Activated naive CD8-positive, alpha-beta T cell treated with anti-CD3 and anti-CD28 coated beads for 36 hours (primary cell): ENCODE results near the gene SSBP2. TPM values are rescaled to one million over a fixed set of nuclear protein-coding genes. Genes with fewer than 3 reads are reported as not detected.
"Not testable (repeated sequence)": the region's sequence is repeated elsewhere in the genome, so short reads cannot be mapped to it uniquely, and the experiment has no call there.

Source experiments
- DNase-seq: peaks from one replicate; pipeline ENCODE4 v3.0.0; 2021
- H3K27ac Mint-ChIP-seq: one replicate; pipeline ENCODE4 v1.8.0; 2022; ENCODE audit warnings: mild to moderate bottlenecking, moderate library complexity, mixed read lengths
- H3K27me3 Mint-ChIP-seq: one replicate; pipeline ENCODE4 v1.8.0; 2022; ENCODE audit warnings: mild to moderate bottlenecking, mixed read lengths
- H3K36me3 Mint-ChIP-seq: one replicate; pipeline ENCODE4 v1.8.0; 2021; ENCODE audit warnings: mild to moderate bottlenecking, mixed read lengths
- H3K4me1 Mint-ChIP-seq: one replicate; pipeline ENCODE4 v1.8.0; 2021; ENCODE audit warnings: mixed read lengths
- H3K4me3 Mint-ChIP-seq: one replicate; pipeline ENCODE4 v1.8.0; 2022; ENCODE audit warnings: mild to moderate bottlenecking, moderate library complexity, mixed read lengths
- H3K9me3 Mint-ChIP-seq: one replicate; pipeline ENCODE4 v1.8.0; 2022; ENCODE audit warnings: mixed read lengths
- total RNA-seq, 2 experiments: library from RNA; stranded (reverse); gene quantifications; one replicate each; pipeline ENCODE4 v1.2.3, GENCODE V29; 2021

The SSBP2 gene
- total RNA-seq, 2 experiments from 2014 or later, result 8.3 to 8.9 TPM

- no peaks in the 10 kb centered on the region for H3K9me3 Mint-ChIP-seq
Observed at GRCh38 chr5:81728301-81728700, 22.6 kb downstream of the SSBP2 start.

GRCh38 chr5:81726297-81726696 is 24.6 kb downstream of the SSBP2 start:
- Mint-ChIP-seq H3K36me3 (no peaks in the 10 kb centered on the region), H3K4me3 (no peak overlapping the region), H3K9me3 (no peaks in the 10 kb centered on the region), H3K27ac (no peak overlapping the region), H3K27me3 (no peaks in the 10 kb centered on the region), H3K4me1 (peaks cover 31% of the 10 kb centered on the region)
- no peak for DNase-seq

More at GRCh38 chr5:81728301-81728700, 22.6 kb downstream of the SSBP2 start:
- Mint-ChIP-seq H3K27me3 (no peaks in the 10 kb centered on the region), H3K36me3 (no peaks in the 10 kb centered on the region), H3K4me3 (no peak overlapping the region), H3K4me1 (peaks cover 23% of the 10 kb centered on the region), H3K27ac (no peak overlapping the region)
- DNase-seq, result no peak

- Mint-ChIP-seq H3K36me3 (no peaks in the 10 kb centered on the region), H3K27ac (no peak overlapping the region), H3K9me3 (no peaks in the 10 kb centered on the region), H3K4me3 (no peak overlapping the region), H3K4me1 (peaks cover 41% of the 10 kb centered on the region), H3K27me3 (no peaks in the 10 kb centered on the region)
- no peak for DNase-seq
Observed at GRCh38 chr5:81724571-81724970, 26.3 kb downstream of the SSBP2 start.

GRCh38 chr5:81724108-81724507 is 26.8 kb downstream of the SSBP2 start:
- no peaks in the 10 kb centered on the region for H3K9me3 Mint-ChIP-seq
- H3K4me1 Mint-ChIP-seq, result peaks cover 45% of the 10 kb centered on the region
- no peaks in the 10 kb centered on the region for H3K36me3 Mint-ChIP-seq
- no peaks in the 10 kb centered on the region for H3K27me3 Mint-ChIP-seq
- DNase-seq, result no peak
- no peak overlapping the region for H3K27ac Mint-ChIP-seq
- H3K4me3 Mint-ChIP-seq, result no peak overlapping the region

- peaks cover 58% of the 10 kb centered on the region for H3K4me1 Mint-ChIP-seq
- no peak for DNase-seq
- H3K27me3 Mint-ChIP-seq, result no peaks in the 10 kb centered on the region
- H3K4me3 Mint-ChIP-seq, result no peak overlapping the region
- no peaks in the 10 kb centered on the region for H3K36me3 Mint-ChIP-seq
- H3K9me3 Mint-ChIP-seq, result no peaks in the 10 kb centered on the region
- H3K27ac Mint-ChIP-seq, result peak overlapping the region; percentile 1
Observed at GRCh38 chr5:81721049-81721448, 29.8 kb downstream of the SSBP2 start.

GRCh38 chr5:81719743-81720345 is 31.1 kb downstream of the SSBP2 start:
- Mint-ChIP-seq H3K36me3 (peaks cover 3% of the 10 kb centered on the region), H3K4me3 (no peak overlapping the region), H3K9me3 (no peaks in the 10 kb centered on the region), H3K27me3 (no peaks in the 10 kb centered on the region), H3K27ac (no peak overlapping the region), H3K4me1 (peaks cover 55% of the 10 kb centered on the region)
- DNase-seq, result no peak

GRCh38 chr5:81718300-81718699 is 32.6 kb downstream of the SSBP2 start:
- Mint-ChIP-seq H3K9me3 (no peaks in the 10 kb centered on the region), H3K36me3 (peaks cover 7% of the 10 kb centered on the region), H3K27me3 (no peaks in the 10 kb centered on the region), H3K27ac (no peak overlapping the region), H3K4me3 (no peak overlapping the region), H3K4me1 (peaks cover 47% of the 10 kb centered on the region)
- DNase-seq, result no peak

- DNase-seq, result no peak
- Mint-ChIP-seq H3K27ac (no peak overlapping the region), H3K9me3 (no peaks in the 10 kb centered on the region), H3K4me1 (peaks cover 45% of the 10 kb centered on the region), H3K4me3 (no peak overlapping the region), H3K27me3 (no peaks in the 10 kb centered on the region), H3K36me3 (peaks cover 7% of the 10 kb centered on the region)
Observed at GRCh38 chr5:81717860-81718259, 33.0 kb downstream of the SSBP2 start.

GRCh38 chr5:81717226-81717625 is 33.7 kb downstream of the SSBP2 start:
- Mint-ChIP-seq H3K4me3 (no peak overlapping the region), H3K27ac (no peak overlapping the region), H3K27me3 (no peaks in the 10 kb centered on the region), H3K36me3 (peaks cover 7% of the 10 kb centered on the region), H3K4me1 (peaks cover 44% of the 10 kb centered on the region), H3K9me3 (no peaks in the 10 kb centered on the region)
- no peak for DNase-seq

- H3K4me3 Mint-ChIP-seq, H3K27me3 Mint-ChIP-seq, DNase-seq, H3K36me3 Mint-ChIP-seq, H3K27ac Mint-ChIP-seq, H3K9me3 Mint-ChIP-seq: not testable (repeated sequence)
- H3K4me1 Mint-ChIP-seq, result peaks cover 29% of the 10 kb centered on the region
Observed at GRCh38 chr5:81714076-81714475, 36.8 kb downstream of the SSBP2 start.

- Mint-ChIP-seq H3K36me3 (no peaks in the 10 kb centered on the region), H3K4me3 (no peak overlapping the region), H3K27me3 (no peaks in the 10 kb centered on the region), H3K9me3 (no peaks in the 10 kb centered on the region), H3K4me1 (peaks cover 17% of the 10 kb centered on the region), H3K27ac (no peak overlapping the region)
- no peak for DNase-seq
Observed at GRCh38 chr5:81708889-81709288, 42.0 kb downstream of the SSBP2 start.

GRCh38 chr5:81703840-81704239 is 47.1 kb downstream of the SSBP2 start:
- Mint-ChIP-seq H3K9me3 (peaks cover 2% of the 10 kb centered on the region), H3K27ac (no peak overlapping the region)
- DNase-seq, result no peak

GRCh38 chr5:81700166-81700565 is 50.7 kb downstream of the SSBP2 start:
- Mint-ChIP-seq H3K36me3 (peaks cover 15% of the 10 kb centered on the region), H3K27me3 (no peaks in the 10 kb centered on the region), H3K4me1 (peaks cover 2% of the 10 kb centered on the region), H3K4me3 (no peak overlapping the region), H3K27ac (no peak overlapping the region), H3K9me3 (peaks cover 2% of the 10 kb centered on the region)
- no peak for DNase-seq

More at GRCh38 chr5:81703840-81704239, 47.1 kb downstream of the SSBP2 start:
- Mint-ChIP-seq H3K4me3 (no peak overlapping the region), H3K27me3 (no peaks in the 10 kb centered on the region), H3K4me1 (peaks cover 7% of the 10 kb centered on the region), H3K36me3 (peaks cover 15% of the 10 kb centered on the region)

- Mint-ChIP-seq H3K9me3 (peaks cover 2% of the 10 kb centered on the region), H3K27me3 (no peaks in the 10 kb centered on the region), H3K4me1 (peaks cover 2% of the 10 kb centered on the region), H3K4me3 (no peak overlapping the region), H3K27ac (no peak overlapping the region), H3K36me3 (peaks cover 15% of the 10 kb centered on the region)
- DNase-seq, result no peak
Observed at GRCh38 chr5:81698813-81699212, 52.1 kb downstream of the SSBP2 start.

GRCh38 chr5:81696418-81697397 is 54.2 kb downstream of the SSBP2 start:
- Mint-ChIP-seq H3K9me3 (peaks cover 11% of the 10 kb centered on the region), H3K36me3 (peaks cover 30% of the 10 kb centered on the region), H3K4me1 (peaks cover 6% of the 10 kb centered on the region), H3K4me3 (no peak overlapping the region), H3K27ac (no peak overlapping the region), H3K27me3 (no peaks in the 10 kb centered on the region)
- no peak for DNase-seq
